Frontal cortex (tissue), 4 donors: ENCODE data around the gene KLB. TPM values are rescaled to one million over a fixed set of nuclear protein-coding genes. Genes with fewer than 3 reads are reported as not detected.
"Not testable (repeated sequence)": the region's sequence is repeated elsewhere in the genome, so short reads cannot be mapped to it uniquely, and the experiment has no call there.

Source experiments
- DNase-seq, 2 donors: peaks; one replicate each; pipeline ENCODE4 v3.0.0; 2012; ENCODE audit warnings: low spot score in 2 of 2
- FAIRE-seq: peaks from 2 replicates; lab custom pipeline; 2012; peaks lifted over from hg19 to GRCh38; lab: Jason Lieb, UNC
- total RNA-seq: library from RNA; depleted of rRNA; stranded (reverse); fragments of >200 nt; gene quantifications from one replicate; pipeline ENCODE4 v1.2.3, GENCODE V29; 2014
- donor health status: control.
- donor health status: control.
- donor health status: control.

The KLB gene
- total RNA-seq, 1 donor from 2014 or later: under 0.01 TPM

DNA sequence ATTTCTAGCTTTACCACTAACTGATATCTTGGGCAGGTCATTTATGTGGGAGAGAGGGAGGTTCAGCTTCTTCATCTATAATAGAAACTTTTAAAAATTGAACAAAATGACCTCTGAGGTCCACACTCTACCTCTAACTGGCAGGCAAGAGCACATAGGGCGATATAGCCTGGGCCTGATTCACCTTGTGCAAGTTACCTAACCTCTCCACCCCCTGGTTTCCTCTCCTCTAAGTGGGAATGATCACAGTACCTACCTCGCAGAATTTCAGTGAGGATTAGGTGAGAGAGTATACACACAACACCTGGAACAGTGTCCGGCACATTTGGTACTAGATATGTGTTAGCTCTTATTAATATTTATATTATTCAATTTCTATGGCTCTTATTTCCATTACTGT is 15.5 kb downstream of the KLB start:
- DNase-seq (no peak), FAIRE-seq (no peak)

- FAIRE-seq, DNase-seq: not testable (repeated sequence)
Observed at GRCh38 chr4:39425297-39425696, 18.6 kb downstream of the KLB start.

- no peak for FAIRE-seq
- no peak for DNase-seq
Observed at GRCh38 chr4:39426728-39427127, 20.0 kb downstream of the KLB start.

DNA sequence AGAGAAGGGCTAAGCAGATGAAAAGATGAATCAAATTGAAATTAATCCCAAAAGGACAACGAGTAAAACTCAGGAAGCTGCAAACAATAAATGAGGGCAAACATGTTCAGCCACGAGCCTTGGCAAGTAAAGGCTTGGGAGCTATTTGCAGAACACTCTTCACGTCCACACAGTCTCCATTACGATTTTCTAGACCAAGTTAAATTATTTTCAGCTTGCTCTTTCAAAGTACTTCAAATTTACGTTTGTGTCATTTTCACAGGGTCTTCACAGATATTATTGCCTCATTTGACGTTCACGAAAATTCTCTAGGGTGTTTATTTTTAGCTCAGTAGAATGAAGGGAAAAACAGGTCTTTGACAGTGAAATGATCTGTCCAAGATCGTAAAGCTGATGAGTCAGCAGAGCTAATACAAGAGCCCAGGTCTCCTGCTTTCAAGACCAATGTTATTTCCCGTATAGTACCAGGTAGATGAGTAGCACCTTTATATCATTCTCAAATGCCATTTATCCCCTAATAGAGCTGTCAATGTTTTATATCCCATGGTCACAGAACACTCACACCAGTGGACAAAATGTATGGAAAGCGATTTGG is 20.9 kb downstream of the KLB start:
- DNase-seq: no peak
- no peak for FAIRE-seq

DNA sequence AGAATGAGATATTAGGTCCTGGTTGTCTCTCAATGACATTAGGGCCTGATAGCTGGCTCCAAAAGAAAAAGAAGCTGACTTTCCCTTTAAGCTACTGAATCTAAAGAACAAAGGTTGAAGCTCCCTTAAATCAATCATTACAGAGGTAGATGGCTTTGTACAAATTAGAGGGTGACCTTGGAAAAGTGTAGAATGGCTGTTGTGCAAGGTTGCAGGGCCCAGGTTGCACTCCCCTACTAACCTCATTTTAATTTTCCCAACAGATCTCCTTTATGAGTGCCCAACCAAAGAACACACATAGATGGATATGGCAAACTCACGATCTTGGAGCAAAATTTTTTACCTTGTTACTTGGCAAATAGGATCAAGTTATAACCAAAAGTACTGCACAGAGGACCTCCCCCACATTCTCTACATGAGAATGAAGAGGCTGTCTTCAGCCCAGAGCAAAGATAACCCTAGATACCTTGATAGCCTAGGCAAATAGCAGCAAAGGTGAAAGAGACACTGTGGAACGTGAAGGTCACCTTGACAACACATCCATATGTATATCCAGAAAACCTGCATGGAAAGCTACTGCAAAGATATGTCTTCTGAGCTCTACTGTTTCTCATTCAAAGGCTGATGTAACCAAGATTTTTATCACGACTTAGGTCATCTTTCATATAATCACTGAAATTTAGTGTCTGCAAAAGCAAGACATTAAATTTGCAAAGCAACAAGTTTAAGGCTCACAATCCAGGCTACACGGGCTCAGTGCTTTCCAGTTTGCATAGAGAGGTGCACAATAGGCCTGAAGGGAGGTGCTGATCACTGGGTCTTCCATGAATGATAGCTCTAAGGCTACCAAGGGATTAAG is 23.0 kb downstream of the KLB start:
- DNase-seq (no peak), FAIRE-seq (no peak)

DNA sequence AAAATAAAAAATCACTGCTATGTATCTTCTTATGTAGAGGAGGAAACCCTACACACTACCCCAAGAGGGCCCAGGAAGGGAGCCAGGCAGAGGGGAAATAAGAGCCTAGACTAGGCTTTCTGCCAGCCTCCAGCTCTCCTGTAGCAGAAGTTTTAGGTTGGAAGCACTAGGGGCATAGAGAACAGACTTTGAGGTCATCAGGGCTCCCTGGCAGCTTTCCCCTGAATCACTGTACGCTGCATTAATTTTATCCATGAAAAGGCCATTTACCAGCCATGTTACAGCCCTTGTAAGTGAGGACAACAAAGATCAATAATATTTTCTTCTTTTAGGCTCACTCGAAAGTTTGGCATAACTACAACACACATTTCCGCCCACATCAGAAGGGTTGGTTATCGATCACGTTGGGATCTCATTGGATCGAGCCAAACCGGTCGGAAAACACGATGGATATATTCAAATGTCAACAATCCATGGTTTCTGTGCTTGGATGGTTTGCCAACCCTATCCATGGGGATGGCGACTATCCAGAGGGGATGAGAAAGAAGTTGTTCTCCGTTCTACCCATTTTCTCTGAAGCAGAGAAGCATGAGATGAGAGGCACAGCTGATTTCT is 27.3 kb downstream of the KLB start:
- DNase-seq: no peak
- no peak for FAIRE-seq

- FAIRE-seq (no peak), DNase-seq (no peak)
Observed at GRCh38 chr4:39435659-39436563, 29.2 kb downstream of the KLB start.

- FAIRE-seq (no peak), DNase-seq (no peak)
Observed at GRCh38 chr4:39441593-39441992, 34.9 kb downstream of the KLB start.

GRCh38 chr4:39442998-39443397 is 36.3 kb downstream of the KLB start:
- FAIRE-seq (no peak), DNase-seq (no peak)

DNA sequence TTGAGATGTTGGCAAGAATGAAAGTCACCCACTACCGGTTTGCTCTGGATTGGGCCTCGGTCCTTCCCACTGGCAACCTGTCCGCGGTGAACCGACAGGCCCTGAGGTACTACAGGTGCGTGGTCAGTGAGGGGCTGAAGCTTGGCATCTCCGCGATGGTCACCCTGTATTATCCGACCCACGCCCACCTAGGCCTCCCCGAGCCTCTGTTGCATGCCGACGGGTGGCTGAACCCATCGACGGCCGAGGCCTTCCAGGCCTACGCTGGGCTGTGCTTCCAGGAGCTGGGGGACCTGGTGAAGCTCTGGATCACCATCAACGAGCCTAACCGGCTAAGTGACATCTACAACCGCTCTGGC is 39.7 kb downstream of the KLB start:
- no peak for FAIRE-seq
- no peak for DNase-seq

GRCh38 chr4:39446842-39447573 is 40.3 kb downstream of the KLB start:
- DNase-seq: peak in 1 of 2 donors; percentile 40
- no peak for FAIRE-seq

DNA sequence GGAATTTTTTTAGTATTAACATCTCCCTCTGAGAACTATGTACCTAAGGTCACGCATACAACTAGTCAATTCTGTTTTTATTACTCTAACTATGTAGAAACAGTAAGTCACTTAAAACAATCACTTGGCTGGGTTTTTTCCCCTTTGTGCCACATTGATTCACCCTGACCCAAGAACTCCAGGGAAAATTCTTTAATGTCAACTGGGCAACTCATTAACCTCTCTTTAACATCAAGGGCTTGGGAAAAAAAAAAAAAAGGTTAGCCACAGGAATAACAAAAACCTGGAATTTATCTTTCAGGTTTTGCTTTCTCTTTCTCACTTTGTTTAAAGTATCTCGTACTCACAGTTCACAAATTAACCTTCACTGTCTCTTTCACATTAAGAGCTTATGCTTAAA is 43.9 kb downstream of the KLB start:
- FAIRE-seq (no peak), DNase-seq (no peak)

- FAIRE-seq (no peak), DNase-seq (no peak)
Observed at GRCh38 chr4:39451423-39452023, 44.8 kb downstream of the KLB start.

GRCh38 chr4:39452153-39452859 is 45.6 kb downstream of the KLB start:
- FAIRE-seq (no peak), DNase-seq (no peak)

DNA sequence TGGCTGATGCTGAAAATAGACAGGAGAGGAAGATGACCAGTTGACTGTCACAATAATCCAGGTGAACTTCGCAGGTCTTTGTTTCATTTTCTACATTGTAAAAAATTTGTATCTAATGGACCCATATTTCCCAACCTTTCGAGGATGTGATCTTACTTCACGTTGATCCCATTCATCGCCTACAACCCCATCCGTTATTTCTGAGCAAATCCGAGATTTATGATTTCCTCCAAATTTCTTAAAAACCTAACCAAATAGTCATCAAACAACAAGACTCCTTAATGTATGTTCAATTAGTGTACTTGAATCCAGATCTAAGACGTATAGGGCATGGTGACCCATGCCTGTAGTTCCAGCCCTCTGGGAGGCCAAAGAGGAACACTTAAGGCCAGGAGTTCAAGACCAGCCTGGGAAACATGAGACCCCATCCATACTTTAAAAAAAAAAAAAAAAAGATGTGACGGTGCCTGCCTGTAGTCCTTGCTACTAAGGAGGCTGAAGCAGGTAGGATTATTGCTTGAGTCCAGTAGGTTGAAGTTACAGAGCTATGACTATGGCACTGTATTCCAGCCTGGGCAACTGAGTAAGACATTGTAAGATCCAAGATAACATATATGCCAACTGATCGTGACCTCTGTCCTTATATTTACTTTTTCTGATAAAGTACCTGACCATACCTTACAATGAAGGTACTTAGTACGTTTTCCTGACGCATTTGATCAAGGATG is 46.3 kb downstream of the KLB start:
- DNase-seq (no peak), FAIRE-seq (no peak)

GRCh38 chr4:39453738-39454137 is 47.0 kb downstream of the KLB start:
- FAIRE-seq (no peak), DNase-seq (no peak)

GRCh38 chr4:39455486-39455885 is 48.8 kb downstream of the KLB start:
- no peak for DNase-seq
- no peak for FAIRE-seq
